Neutrophil (primary cell): ENCODE results near the gene ACBD3.

ENCODE experiments used
- H3K27ac ChIP-seq: fragments of 200-600 bp; sonication (generic); 2 replicates; pipeline ENCODE4 v1.5.1; 2016; ENCODE audit warnings: mild to moderate bottlenecking, moderate library complexity
- H3K27me3 ChIP-seq: fragments of 200-600 bp; sonication (generic); 2 replicates; pipeline ENCODE4 v1.6.0; 2016; ENCODE audit warnings: mild to moderate bottlenecking
- H3K36me3 ChIP-seq: fragments of 200-600 bp; sonication (generic); 2 replicates; pipeline ENCODE4 v1.5.1; 2017
- H3K4me1 ChIP-seq, 2 experiments: fragments of 200-600 bp in 1 of 2; sonication (generic) in 1 of 2; 1 replicate in 1 of 2; 2 replicates in 1 of 2; pipeline versions ENCODE4 v1.5.1 to v1.6.1; 2013 to 2016; ENCODE audit warnings: low read depth in 1 of 2, low read length in 1 of 2, mild to moderate bottlenecking in 1 of 2, moderate library complexity in 1 of 2; ENCODE audit not compliant: control insufficient read depth in 1 of 2, insufficient read depth in 1 of 2
- H3K4me3 ChIP-seq, 2 experiments: fragments of 200-600 bp in 1 of 2; sonication (generic) in 1 of 2; 1 replicate in 1 of 2; 2 replicates in 1 of 2; pipeline ENCODE4 v1.5.1; 2013 to 2016; ENCODE audit warnings: low read depth in 1 of 2, low read length in 1 of 2, mild to moderate bottlenecking in 1 of 2, moderate library complexity in 1 of 2
- H3K9me3 ChIP-seq: fragments of 200-600 bp; sonication (generic); 2 replicates; pipeline ENCODE4 v1.5.1; 2016
- CTCF ChIP-seq: fragments of 200-600 bp; sonication (generic); IDR thresholded peaks from 2 replicates; pipeline ENCODE4 v1.5.1; 2016; ENCODE audit warnings: antibody characterized with exemption

ACBD3 gene

GRCh38 chr1:226223157-226223785 lies 36.7 kb upstream of the ACBD3 start, which contains the start of gene MIXL1:
TSS of gene MIXL1 (plus strand) at chr1:226223664. CDS start at chr1:226223682, 18 bp downstream.
- Histone ChIP-seq H3K36me3 (no peaks in the 10 kb centered on the region), H3K9me3 (no peaks in the 10 kb centered on the region), H3K27ac (no peak within 1 kb of the TSS), H3K4me3 (no peak within 1 kb of the TSS), H3K4me1 (peaks cover 6 to 11% of the 10 kb centered on the region in 2 experiments), H3K27me3 (peaks cover 72% of the 10 kb centered on the region)
- TF ChIP-seq CTCF = no peak

- peaks cover 6 to 11% of the 10 kb centered on the region in 2 experiments for H3K4me1 ChIP-seq
- TF ChIP-seq CTCF = no peak
- no peaks in the 10 kb centered on the region for H3K36me3 ChIP-seq
- H3K27me3 ChIP-seq = peaks cover 72% of the 10 kb centered on the region
- H3K27ac ChIP-seq = no peak overlapping the region
- H3K4me3 ChIP-seq = no peak overlapping the region
- H3K9me3 ChIP-seq = no peaks in the 10 kb centered on the region
These were observed 36.1 kb upstream of the ACBD3 start for GRCh38 chr1:226222686-226223085.

GRCh38 chr1:226220473-226221189 lies 34.1 kb upstream of the ACBD3 start:
- H3K36me3 ChIP-seq = no peaks in the 10 kb centered on the region
- H3K4me1 ChIP-seq = peaks cover 6 to 11% of the 10 kb centered on the region in 2 experiments
- no peak overlapping the region for H3K27ac ChIP-seq
- peaks cover 69% of the 10 kb centered on the region for H3K27me3 ChIP-seq
- H3K4me3 ChIP-seq = no peak overlapping the region
- H3K9me3 ChIP-seq = no peaks in the 10 kb centered on the region
- TF ChIP-seq CTCF = no peak

- no peaks in the 10 kb centered on the region for H3K36me3 ChIP-seq
- no peak overlapping the region for H3K4me3 ChIP-seq
- no peaks in the 10 kb centered on the region for H3K4me1 ChIP-seq
- H3K27me3 ChIP-seq = peaks cover 36% of the 10 kb centered on the region
- H3K27ac ChIP-seq = no peak overlapping the region
- no peak for TF ChIP-seq CTCF
- no peaks in the 10 kb centered on the region for H3K9me3 ChIP-seq
These were observed 30.7 kb upstream of the ACBD3 start for GRCh38 chr1:226217273-226217672.

GRCh38 chr1:226216056-226216455 lies 29.5 kb upstream of the ACBD3 start:
- no peak for TF ChIP-seq CTCF
- Histone ChIP-seq H3K4me3 (no peak overlapping the region), H3K4me1 (no peaks in the 10 kb centered on the region), H3K27me3 (peaks cover 24% of the 10 kb centered on the region), H3K36me3 (no peaks in the 10 kb centered on the region), H3K27ac (no peak overlapping the region), H3K9me3 (no peaks in the 10 kb centered on the region)
